Effector CD4-positive, alpha-beta T cell (primary cell): ENCODE data around the gene EDDM13. TPM values are rescaled to one million over a fixed set of nuclear protein-coding genes. Genes with fewer than 3 reads are reported as not detected.
"Not testable (repeated sequence)": the region's sequence is repeated elsewhere in the genome, so short reads cannot be mapped to it uniquely, and the experiment has no call there.

Experiments
- DNase-seq: peaks from one replicate; pipeline ENCODE4 v3.0.0-alpha.2; 2020
- total RNA-seq: gene quantifications from one replicate; lab custom pipeline; 2026; lab: John Stamatoyannopoulos, UW

The EDDM13 gene, protein sequence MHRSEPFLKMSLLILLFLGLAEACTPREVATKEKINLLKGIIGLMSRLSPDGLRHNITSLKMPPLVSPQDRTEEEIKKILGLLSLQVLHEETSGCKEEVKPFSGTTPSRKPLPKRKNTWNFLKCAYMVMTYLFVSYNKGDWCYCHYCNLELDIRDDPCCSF
- total RNA-seq = not detected

DNA sequence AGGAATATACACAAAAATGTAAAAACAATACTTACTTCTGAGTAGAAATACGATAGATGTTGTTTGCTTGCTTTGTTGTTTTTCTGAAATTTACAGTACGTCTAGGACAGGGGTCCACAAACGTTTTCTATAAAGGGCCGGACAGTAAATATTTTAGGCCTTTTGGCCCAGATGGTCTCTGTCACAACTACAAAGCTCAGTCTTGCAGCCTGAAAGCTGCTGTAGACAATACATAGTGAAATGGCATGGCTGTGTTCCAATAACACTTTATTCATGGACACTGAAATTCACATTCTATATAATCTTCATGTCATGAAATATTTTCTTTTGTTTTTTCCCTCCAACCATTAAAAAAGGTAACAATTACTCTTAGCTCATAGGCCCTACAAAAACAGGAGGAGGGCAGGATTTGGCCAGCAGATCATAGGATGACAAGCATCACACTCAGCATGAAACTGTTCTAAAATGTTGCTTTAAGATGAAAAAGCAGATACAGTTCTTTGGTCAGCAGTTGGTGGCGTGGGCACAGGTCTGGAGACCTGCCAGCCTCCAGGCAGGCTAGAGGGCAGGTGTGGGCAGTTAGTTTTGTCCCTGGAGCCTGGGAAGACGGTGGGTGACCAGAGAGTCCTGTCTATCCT lies at the start of gene EDDM13:
TSS of gene EDDM13 (plus strand) at position 588 of the 638 bp plus-strand sequence. CDS start 87 bp downstream, outside the sequence.
- DNase-seq = no peak

- no peak for DNase-seq
Measured at GRCh38 chr19:56222901-56223300, 49.6 kb upstream of the EDDM13 start.

GRCh38 chr19:56223481-56223880 lies 49.1 kb upstream of the EDDM13 start:
- no peak for DNase-seq

DNA sequence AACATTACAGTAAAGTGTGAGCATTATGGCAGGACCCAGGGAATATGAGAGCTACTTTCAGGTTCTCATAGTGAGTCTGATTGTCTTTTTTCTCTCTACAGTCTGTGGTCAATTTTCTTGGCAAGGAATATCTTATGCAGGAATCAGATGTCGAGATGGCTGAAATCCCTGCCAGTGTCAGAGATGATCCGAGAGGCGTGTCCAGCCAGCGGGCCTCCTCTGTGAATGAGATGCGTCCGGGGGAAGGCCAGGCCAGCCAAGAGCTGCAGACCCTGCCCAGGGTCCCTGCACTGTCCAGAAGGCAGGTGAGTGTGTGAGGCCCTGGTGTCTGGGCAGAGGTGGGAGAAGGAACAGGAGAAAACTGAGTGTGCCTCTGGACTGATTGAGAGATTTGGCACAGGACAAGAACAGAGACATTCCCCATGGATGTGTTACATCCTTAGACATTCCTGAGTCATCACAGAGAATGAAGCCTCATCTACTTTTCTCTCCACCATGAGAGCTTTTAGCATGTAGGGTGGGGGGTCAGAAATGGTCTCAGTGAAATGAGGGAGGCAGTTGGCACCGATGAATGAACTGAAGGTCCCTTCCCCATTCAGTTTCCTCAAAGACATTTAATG lies 27.3 kb upstream of the EDDM13 start:
- no peak for DNase-seq

GRCh38 chr19:56245764-56246163 lies 26.8 kb upstream of the EDDM13 start:
- not testable (repeated sequence) for DNase-seq

GRCh38 chr19:56248736-56249338 lies 23.7 kb upstream of the EDDM13 start:
- not testable (repeated sequence) for DNase-seq

DNA sequence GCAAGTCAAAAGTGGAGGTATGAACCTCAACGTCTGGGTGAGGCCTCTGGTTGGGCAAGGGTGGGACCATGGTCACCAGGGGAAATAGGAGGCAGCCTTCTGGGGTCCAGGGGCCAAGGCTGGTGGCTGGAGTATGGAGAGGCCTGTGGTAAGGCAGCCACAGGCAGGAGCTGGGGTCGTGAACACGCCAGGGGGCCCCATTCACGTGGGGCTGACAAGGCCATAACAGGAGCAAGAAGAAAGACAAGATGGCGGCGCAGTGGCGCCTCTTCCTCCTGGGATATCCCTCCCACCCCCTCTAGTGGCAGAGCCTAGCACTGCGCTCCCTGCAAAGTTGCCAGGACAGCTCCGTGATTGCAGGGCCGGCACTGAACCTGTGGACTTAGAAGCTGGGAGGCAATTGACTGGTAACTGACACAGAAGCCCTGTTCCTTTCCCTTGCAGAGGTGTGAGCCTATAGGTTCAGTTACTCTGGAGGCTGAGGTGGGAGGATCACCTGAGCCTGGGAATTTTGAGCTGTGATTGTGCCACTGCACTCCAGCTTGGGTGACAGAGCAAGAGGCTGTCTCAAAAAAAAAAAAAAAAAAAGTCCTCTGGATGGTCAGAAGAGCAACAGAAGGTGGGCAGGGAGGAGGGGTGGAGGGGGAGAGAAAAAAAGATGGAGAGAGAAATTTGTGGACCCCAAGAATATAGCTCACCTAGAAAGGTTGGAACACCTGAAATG lies 19.7 kb upstream of the EDDM13 start:
- DNase-seq = peak; percentile 46

DNA sequence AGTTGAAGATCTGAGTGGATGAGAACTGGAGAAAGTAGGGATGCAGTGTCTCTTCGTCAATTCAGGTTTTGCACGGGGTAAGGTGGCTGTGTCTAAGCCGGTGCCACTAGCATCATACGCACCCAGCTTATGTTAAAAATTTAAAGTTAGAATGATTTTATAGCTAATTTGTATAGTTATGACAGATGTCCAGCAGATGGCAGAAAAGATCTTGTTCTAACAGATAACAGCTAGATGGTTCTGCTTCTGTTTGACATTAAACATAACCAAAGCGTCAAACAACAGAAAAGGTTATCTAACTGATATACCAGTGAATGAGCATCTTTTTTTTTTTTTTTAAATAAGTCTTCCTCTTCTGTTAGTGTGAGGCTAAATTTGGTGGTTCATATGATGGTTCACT lies 18.8 kb upstream of the EDDM13 start:
- no peak for DNase-seq

DNA sequence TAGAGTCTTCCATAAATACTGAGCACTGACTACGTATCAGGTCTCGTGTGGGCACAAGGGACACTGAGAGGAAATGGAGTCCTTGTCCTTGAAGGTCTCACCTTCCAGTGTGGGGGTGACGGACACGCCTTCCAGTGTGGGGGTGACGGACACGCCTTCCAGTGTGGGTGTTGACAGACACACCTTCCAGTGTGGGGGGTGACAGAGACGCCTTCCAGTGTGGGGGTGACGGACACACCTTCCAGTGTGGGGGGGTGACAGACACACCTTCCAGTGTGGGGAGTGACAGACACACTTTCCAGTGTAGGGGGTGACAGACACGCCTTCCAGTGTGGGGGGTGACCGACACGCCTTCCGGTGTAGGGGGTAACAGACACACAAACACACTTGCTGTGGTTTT lies 14.3 kb upstream of the EDDM13 start:
- DNase-seq = no peak

GRCh38 chr19:56261145-56261544 lies 11.4 kb upstream of the EDDM13 start:
- no peak for DNase-seq

GRCh38 chr19:56261932-56262331 lies 10.6 kb upstream of the EDDM13 start:
- not testable (repeated sequence) for DNase-seq

GRCh38 chr19:56263319-56263718 lies 9.2 kb upstream of the EDDM13 start:
- DNase-seq = no peak

- no peak for DNase-seq
Measured at GRCh38 chr19:56266051-56266450, 6.5 kb upstream of the EDDM13 start.

DNA sequence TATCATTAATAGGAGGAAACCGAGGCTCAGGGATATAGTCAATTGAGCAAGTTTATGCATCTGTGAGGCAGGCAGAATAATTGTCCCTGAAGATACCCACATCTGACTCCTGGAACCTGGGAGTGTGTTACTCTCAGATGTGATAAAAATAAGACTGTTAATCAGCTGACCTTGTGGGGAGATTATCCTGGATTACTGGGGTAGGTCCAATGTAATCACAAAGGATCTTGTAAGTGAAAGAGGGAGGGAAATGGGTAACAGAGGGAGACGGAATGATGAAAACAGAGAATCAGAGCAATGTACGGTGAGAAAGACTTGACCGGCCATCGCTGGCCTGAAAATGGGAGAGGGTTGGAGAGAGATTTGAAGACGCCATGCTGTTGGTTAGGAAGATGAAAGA lies 3.2 kb upstream of the EDDM13 start:
- no peak for DNase-seq

- no peak for DNase-seq
Measured at GRCh38 chr19:56270676-56271075, 1.9 kb upstream of the EDDM13 start.

GRCh38 chr19:56271151-56271550 lies 1.4 kb upstream of the EDDM13 start:
- DNase-seq = no peak

DNA sequence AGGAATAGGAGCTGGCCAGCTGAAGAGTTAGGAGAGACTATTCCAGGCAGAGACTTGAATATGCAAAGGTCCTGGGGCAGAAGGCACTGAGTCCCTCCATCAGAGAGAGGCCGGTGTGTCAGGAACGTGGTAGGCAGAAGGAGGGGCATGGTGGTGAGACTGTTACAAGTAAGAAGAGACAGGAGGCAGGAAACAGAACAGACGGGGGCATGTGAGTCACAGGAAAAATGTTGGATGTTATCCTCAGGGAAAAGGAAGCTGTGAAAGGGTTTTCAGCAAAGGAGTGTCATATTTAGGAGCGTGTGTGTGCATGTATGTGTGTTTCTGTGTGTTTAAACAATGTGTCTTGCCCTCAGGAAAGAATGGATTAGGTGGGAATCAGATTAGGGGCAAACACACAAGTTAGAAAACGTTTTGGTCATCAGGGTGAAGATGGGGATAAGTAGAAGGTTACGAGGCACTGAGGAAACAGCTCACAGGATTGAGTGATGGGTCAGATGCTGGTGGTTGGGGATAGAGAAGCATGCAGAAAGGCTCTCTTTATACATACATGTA lies 1.1 kb downstream of the EDDM13 start:
- no peak for DNase-seq

GRCh38 chr19:56282809-56283208 lies 10.3 kb downstream of the EDDM13 start:
- no peak for DNase-seq

GRCh38 chr19:56284746-56285145 lies 12.2 kb downstream of the EDDM13 start:
- DNase-seq = no peak

- DNase-seq = no peak
Measured at GRCh38 chr19:56290104-56290503, 17.6 kb downstream of the EDDM13 start.

- DNase-seq = no peak
Measured at GRCh38 chr19:56291867-56292266, 19.3 kb downstream of the EDDM13 start.

- DNase-seq = no peak
Measured at GRCh38 chr19:56294549-56294948, 22.0 kb downstream of the EDDM13 start.
